Cardiac fibroblast (primary cell): ENCODE measurements around the gene CELA2A.
"Not testable (repeated sequence)": the region's sequence is repeated elsewhere in the genome, so short reads cannot be mapped to it uniquely, and the experiment has no call there.

Source experiments
- DNase-seq, 2 donors: peaks; one replicate each; pipeline versions ENCODE4 v3.0.0 to v3.0.0-alpha.2; 2010; ENCODE audit warnings: low read depth in 2 of 2
- H3K4me3 ChIP-seq, 2 donors: replicated peaks in 1 of 2; 1 replicate in 1 of 2; 2 replicates in 1 of 2; pipeline ENCODE4 v1.5.1; 2011; ENCODE audit warnings: low read depth in 2 of 2, low read length in 2 of 2, mild to moderate bottlenecking in 2 of 2, moderate library complexity in 1 of 2
- CTCF ChIP-seq: IDR thresholded peaks from one replicate; pipeline ENCODE4 v1.5.1; 2011; ENCODE audit warnings: low read depth, mild to moderate bottlenecking, low read length, inconsistent platforms

The CELA2A gene

GRCh38 chr1:15425521-15425920 lies 31.0 kb upstream of the CELA2A start:
- TF ChIP-seq CTCF: no peak
- DNase-seq: no peak
- no peak overlapping the region for H3K4me3 ChIP-seq

DNA sequence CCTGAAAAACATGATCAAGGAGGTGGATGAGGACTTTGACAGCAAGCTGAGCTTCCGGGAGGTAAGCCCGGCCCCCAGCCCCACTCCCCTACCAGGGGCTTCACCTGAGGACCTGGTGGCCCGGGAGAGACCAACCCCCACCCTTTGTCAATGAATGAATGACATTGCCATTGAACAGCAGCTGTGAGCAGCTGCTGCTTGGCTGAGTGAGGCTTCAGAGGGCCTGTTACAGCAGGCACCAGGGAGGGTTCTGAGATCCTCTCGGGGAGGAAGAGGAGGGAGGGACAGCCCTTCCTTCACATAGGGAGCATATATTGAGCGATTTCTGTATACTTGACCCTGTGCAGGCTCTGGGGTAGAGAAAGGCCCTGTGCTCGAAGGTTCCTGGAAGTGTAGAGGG lies 30.6 kb upstream of the CELA2A start:
- no peak for TF ChIP-seq CTCF
- no peak for DNase-seq
- H3K4me3 ChIP-seq: no peak overlapping the region

- no peak overlapping the region for H3K4me3 ChIP-seq
- peak; percentile 27 for TF ChIP-seq CTCF
- DNase-seq: peak; percentile 46 to 63
Measured at GRCh38 chr1:15426492-15427279, 29.8 kb upstream of the CELA2A start.

DNA sequence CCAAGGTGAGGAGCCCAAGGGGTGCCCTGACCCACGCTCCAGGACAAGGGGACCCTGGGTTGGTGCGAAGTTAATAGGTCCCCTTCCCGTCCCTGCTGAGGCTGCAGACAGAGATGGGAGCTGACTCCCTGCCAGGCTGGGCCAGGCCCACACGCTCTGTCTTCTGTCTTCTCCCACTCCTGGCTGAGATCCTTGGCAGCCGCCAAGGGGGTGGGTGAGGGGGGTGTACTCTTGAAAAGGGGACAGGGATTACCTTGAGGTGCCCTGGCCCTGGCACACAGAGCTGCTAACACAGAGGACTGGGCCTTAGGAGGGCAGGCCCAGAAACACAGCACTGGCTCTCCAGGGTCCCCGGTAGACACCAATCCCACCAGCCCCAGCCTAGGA lies 29.3 kb upstream of the CELA2A start:
- H3K4me3 ChIP-seq: no peak overlapping the region
- no peak for TF ChIP-seq CTCF
- no peak for DNase-seq

DNA sequence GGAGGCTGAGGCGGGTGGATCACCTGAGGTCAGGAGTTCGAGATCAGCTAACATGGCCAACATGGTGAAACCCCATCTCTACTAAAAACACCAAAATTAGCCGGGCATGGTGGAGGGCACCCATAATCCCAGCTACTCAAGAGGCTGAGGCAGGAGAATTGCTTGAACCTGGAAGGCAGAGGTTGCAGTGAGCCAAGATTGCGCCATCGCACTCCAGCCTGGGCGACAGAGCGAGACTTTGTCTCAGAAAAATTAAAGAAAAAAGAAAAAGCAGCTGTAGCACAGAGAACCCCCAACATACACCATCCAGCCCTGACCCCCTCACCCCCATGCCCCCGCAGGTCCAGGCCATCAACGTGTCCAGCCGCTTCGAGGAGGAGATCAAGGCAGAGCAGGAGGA lies 28.3 kb upstream of the CELA2A start:
- not testable (repeated sequence) for H3K4me3 ChIP-seq, DNase-seq

DNA sequence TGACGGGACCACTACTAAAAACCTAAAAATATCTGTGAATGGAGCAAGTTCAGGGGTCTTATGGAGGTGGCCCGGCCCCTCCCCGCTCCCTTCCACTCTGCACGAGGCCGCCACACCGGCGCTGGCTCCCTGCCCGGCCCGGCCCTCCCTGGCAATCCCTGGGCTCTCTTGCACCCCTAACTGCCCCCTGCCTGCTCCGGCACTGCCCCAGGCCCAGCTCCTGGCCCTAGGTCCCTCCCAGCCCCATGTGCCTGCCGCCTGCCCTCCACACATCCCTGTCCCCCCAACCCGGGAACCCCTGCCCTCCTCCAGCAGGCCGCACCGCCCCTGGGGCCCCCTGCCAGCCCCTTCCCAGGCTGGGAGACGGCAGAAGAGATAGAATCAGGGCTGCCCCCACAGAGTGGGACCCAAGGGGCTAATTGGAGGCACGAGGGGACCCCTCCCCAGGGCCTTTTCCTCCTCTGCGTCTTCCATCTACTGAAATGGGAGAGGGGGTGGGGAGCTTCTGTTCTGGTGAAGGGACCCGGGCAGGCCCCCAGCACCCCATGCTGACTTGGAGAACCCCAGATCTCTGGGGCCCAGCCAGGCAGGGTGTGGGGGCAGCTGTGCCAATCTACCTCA lies 27.6 kb upstream of the CELA2A start:
- no peak for TF ChIP-seq CTCF
- no peak for DNase-seq

GRCh38 chr1:15429701-15430149 lies 26.8 kb upstream of the CELA2A start:
- peak in 1 of 2 donors; percentile 74 for DNase-seq
- TF ChIP-seq CTCF: no peak
- no peak overlapping the region for H3K4me3 ChIP-seq

More for the DNA sequence above, 27.6 kb upstream of the CELA2A start:
- H3K4me3 ChIP-seq: no peak overlapping the region
